HG03432 (cell line): ENCODE measurements around the gene CDADC1.
"Not testable (repeated sequence)": the region's sequence is repeated elsewhere in the genome, so short reads cannot be mapped to it uniquely, and the experiment has no call there.

ENCODE experiments used
- ATAC-seq: cut with Tn5 transposase; IDR thresholded peaks from one replicate; pipeline ENCODE4 v1.9.1; 2021; ENCODE audit warnings: mild to moderate bottlenecking, moderate library complexity; ENCODE audit not compliant: unreplicated experiment

Gene CDADC1

DNA sequence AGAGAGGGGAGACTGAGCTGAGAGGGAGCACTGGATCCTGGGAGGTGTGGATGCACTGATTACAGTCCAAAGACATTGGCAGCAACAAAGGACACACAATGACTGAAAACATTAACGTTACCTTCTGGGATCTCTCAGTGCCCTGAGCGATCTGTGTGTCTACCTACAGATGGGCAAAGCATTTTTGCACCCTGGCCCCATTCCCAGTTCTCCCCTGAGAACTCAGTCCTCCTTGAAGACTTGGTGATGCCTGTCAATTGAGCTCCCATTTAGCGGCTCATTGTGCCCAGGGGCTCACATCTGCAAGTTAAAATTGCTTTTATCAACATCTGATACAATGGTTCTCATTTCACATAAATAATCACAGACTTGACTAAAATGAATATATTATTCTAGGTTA lies 62.5 kb downstream of the CDADC1 start:
- ATAC-seq = no peak

DNA sequence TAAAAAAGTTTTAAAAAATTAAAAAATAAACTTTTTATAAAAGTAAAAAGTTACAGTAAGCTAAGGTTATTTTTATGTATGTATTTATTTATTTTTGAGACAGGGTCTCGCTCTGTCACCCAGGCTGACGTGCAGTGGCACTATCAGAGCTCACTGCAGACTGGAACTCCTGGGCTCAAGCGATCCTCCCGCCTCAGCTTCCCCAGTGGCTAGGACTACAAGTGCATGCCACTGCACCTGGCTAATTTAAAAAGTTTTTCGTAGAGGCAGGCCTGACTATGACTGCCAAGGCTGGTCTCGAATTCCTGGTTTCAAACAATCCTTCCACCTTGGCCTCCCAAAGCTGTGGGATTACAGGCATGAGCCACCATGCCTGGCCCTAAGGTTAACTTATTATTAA lies 64.1 kb downstream of the CDADC1 start:
- no peak for ATAC-seq

DNA sequence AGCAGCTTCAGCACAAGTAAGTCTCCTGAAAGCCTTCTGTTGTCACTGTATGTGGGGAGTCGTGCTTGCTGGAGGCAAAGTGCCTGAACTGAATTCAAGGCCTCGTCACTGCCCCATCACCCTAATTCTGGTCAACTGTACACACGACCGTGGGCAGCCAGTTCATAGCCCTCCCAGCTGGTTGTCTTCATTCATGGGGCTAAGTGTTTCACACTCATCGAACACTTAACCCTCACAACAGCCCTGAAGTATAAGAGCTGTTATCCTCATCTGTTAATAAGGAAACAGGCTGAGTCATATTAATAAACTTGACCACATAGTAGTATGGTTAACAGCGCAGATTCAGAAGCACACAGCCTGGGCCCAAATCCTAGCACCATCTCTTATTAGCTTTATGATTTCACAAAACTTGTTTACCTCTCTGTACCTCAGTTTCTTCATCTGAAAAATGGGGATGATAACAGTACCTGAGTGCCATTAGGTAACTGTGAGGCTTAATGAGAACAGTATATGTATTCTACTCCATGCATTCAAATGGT lies 66.7 kb downstream of the CDADC1 start:
- ATAC-seq = no peak

DNA sequence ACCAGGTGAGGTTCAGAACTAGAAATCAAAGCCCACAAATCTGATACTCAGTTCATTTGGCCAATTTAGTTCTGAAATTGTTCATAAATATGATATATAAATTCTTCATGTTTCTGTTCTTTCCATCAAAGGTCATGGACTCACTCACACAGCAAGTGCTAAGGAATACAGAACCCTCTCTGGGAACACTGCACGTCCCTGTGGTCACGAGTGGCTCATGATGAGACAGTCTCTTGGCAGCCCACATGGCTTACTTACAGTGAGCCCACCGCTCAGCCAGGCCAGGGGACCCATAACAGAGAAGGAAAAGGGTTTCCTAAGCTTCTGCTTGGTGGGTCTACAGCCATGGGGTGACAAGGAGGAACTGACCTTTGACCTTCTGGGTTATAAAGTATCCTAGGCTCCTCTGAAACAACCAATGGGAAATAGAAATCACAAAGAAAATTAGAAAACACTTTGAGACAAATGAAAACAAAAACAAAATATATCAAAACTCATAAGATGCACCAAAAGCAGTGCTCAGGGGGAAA lies 67.4 kb downstream of the CDADC1 start:
- no peak for ATAC-seq

DNA sequence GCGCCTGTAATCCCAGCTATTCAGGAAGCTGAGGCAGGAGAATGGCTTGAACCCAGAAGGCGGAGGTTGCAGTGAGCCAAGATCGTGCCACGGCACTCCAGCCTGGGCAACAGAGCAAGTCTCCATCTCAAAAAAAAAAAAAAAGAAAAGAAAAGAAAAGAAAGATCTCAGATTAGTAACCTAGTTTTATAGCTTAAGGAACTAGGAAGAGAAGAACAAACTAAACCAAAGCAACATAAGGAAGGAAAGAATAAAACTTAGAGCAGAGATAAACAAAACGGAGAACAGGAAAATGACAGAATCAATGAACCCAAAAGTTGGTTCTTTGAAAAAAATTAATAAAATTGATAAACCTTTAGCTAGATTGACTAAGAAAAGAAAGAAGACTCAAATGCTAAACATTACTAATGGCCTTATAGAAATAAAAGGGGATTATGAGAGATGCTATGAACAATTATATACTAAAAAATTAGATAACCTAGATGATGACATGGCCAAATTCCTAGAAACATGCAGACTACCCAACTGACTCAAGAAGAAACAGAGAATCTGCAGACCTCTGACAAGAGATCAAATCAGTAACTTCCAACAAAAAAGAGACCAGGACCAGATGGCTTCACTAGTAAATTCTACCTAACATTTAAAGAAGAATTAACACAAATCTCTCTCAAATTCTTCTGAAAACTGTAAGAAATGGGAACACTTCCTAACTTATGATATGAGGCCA lies 68.2 kb downstream of the CDADC1 start:
- ATAC-seq = no peak

DNA sequence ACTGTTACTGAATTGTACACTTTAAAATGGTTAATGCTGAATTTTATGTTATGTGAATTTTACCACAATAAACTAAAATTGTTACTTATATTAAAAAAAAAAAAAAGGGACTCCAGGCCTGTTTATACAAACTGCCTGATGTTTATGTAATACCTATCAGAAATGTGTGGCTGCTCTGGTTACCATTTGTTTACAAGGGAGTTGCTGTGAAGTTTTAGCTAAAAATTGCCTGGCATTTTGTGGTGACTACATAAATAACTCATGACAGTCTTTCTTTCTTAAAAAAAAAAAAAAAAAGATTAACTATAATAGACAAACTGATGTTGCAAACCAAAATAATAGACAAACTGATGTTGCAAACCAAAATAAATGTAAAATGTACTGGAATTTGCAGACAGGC lies 71.8 kb downstream of the CDADC1 start:
- ATAC-seq = no peak

DNA sequence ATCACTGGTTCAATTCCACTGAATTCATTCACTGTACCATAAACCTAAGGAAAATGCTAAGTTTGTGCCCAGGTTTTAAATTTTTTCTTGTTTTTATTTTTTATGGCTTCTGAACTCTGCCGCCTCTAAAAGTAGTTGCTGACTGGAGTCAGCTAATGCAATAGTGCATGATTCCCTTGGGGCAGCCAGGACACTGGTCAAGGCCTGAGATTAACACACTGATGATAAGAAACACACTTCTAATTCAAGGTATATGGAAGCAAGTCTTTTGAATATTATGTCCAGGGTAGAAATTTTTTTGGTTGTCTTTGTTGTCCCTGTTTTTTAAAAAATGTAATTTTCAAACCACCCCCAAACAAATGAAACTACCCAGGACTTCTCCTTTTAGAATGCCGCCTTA lies 72.2 kb downstream of the CDADC1 start:
- ATAC-seq = no peak

DNA sequence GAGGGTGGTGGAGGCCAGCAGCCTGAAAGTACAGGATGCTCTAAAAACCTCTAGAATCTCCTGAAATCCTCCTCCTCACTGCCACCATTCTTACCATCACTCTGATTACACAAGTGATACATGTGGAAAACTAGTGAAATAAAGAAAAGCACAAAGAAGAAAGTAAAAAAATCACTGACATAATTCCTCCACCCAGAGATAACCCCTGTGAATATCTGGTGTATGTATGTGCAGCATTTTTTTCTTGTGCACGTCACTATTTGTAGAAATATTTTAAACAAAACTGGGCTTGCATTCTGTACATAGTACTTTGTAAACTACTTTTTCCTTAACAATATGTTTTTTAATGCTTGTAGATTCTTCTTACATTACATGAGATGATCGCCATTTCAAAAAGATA lies 73.2 kb downstream of the CDADC1 start:
- ATAC-seq = no peak

DNA sequence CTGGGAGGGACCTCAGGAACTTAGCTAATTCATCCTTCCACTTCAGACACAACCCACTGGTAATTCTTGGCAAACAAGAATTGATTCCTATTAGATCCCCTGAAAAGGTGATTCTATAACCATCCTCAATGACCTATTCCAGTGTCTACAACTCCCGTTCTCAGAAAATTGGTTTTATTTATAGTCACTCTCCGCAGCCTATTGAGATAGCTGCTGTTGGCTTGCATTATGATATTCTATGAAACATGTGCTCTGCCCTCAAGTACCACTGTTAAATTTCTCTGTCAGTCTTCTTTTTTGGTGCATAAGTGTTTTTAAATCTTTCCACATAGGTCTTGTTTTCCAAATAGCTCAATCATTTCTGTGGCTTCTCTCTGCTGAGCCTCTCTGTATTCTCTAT lies 75.0 kb downstream of the CDADC1 start:
- ATAC-seq = no peak

DNA sequence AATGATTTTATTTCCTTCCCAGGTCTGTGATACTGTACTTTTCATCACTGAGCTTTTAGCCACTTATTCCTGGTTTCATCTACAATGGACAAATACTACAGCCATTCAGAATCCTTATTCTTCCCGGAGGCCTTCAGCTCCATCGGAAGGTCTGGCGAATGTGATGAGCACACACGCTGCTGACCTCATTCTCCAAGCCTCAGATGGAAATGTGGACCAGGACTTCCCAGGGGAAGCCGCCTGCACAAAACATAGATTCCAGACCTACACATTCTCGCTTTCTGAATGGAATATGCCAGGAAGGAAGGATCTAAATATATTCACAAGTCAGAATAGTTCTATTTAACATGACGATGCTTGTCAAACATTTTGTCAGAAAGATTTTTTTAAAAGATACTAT lies 75.6 kb downstream of the CDADC1 start:
- ATAC-seq = no peak

DNA sequence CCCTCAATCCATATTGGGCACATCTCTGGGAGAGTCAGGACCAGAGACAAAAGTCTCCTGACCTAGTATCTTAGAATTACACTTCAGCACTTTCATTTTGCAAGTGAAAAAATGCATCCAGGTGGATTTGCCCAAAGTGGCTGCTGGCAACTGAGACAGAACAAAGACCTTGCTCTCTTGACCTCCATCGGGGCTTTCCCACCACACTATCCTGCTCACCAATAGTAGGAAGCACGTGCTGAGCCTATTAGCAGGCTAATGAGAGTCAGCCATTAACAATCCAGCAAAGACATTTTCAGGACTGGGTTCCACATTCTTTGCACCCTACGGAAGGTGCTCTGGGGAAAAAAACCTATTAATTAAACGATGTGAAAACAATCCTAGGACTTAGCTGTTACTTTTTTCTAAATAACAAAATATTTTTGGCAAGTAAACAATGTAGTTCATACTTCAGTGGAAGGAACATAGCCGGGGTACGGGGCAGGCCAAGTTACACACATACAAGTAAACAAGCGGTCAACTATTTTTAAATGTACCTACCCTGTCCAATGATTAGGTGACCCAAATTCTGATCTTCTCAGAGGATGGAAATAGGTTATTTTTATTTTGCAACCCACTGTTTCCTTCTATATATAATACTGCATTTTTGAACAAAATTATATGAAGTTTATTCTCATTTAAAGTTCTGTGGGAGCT lies 78.6 kb downstream of the CDADC1 start:
- no peak for ATAC-seq

DNA sequence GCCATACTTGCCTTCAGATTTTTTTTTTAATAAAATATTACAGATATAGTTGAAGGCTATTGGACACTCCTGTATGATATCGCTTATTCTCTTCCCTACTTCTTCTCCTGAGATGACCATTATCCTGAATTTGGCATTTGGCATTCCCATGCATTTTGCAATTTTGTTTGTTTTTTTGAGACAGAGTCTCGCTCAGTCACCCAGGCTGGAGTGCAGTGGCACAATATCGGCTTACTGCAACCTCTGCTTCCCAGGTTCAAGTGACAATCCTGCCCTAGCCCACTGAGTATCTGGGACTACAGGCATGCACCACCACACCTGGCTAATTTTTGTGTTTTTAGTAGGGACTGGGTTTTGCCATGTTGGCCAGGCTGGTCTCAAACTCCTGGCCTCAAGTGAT lies 79.4 kb downstream of the CDADC1 start:
- ATAC-seq = not testable (repeated sequence)

DNA sequence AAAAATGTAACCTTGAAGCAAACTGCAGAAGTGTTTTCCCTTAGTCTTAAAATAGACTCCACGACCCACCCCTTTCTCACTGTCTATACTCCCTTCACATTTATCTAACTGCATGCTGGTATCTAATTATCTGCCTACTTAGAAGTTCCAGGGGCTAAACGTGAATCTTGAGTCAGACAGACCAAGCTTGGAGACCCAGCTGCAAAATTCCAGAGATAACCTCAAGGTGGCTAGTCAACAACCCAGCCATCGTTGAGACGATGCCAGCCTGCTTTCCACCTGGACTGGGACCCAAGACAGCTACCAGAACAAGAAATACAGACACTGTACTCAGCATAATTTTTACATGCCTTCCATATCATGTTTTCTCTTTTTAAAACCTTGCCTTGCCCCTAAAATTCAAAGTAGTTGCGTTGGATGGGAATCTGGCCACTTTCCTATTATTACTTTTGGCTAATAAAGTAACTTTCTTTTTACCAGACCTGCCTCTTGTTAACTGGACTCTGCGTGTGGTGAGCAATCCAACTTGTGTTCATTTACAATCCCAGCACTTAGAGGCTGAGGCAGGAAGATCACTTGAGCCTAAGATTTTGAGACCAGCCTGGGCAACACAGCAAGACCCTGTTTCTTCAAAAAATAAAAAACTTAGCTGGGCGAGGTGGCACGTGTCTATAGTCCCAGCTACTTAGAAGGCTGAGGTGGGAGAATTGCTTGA lies 82.3 kb downstream of the CDADC1 start:
- no peak for ATAC-seq

DNA sequence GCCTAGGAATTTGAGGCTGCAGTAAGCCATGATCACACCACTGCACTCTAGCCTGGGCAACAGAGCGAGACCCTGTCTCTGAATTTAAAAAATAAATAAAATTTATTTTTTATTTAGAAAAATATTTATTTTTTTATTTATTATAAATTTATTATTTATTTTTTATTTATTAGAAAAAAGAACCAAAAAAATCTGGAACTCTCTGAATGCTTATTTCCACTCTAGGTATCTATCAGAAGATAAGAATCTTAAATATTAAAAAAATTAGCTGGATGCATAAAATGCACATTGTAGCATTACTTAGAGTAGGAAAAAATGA lies 82.8 kb downstream of the CDADC1 start:
- ATAC-seq = no peak

DNA sequence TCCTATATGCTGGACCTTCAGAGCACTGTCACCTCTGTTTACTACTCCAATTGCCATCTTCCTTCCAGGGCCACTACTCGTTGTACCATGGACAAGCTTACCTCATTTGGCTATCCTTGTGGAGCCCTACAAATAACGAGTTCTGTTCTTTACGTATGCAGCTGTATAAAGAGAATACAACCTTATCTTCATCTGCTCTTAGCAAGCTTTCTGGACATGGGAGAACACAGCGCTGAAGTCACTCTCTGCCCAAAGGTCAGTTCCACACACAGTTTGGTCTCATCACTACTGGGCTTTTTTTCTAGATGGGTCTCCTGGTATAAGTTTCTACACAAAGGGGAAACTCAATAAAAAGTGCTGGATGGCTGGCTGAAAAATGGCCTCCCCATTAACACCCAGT lies 88.9 kb downstream of the CDADC1 start:
- no peak for ATAC-seq

DNA sequence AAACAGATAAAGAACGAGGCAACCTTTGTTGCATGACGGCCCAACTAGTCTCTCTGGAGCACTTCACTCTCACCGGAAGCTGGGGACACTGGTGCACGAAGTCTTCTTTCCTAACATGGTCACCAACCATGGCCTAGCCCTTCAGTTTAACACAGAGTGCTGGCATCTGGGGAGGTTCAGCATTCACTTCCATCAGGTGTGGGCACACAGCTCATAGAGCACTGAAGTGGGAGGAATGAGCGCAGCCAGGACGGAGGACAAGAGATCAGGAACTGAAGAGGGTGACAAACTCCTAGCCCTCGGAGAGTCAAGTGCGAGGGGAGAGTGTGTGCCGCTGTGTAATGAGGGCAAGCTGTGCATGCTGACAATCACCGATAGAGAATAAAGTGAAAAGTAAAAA lies 92.4 kb downstream of the CDADC1 start:
- no peak for ATAC-seq

DNA sequence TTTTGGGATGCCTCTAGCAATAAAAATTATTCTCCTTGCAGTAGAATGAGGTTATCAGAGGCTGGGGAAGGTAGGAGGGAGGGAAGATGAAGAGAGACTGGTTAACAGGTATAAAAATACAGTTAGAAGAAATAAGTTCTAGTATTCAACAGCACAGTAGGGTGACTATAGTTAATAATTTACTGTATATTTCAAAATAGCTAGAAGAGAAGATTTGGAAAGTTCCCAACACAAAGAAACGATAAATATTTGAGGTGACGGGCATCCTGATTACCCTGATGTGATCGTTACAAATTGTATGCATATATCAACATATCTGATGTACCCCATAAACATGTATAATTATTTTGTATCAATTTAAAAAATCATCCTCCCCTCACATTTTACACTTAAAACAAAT lies 93.8 kb downstream of the CDADC1 start:
- ATAC-seq = no peak

DNA sequence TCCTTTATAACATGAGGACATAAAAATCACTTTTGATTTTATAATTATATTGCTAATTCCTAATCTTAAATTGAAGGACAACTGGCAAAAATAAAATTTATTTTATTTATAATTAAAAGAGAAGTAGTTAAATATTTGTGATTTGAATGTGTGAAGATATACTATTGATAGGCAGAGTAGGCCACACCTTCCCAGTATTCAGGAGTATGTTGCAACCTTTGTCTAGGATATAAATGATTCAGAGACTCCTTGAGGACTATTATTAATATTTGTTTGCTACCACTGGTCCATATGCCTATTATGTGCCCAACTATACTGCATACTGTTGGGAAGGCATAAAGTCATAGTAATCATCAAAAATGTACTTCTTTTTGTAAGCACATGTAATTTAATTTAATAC lies 94.2 kb downstream of the CDADC1 start:
- no peak for ATAC-seq

DNA sequence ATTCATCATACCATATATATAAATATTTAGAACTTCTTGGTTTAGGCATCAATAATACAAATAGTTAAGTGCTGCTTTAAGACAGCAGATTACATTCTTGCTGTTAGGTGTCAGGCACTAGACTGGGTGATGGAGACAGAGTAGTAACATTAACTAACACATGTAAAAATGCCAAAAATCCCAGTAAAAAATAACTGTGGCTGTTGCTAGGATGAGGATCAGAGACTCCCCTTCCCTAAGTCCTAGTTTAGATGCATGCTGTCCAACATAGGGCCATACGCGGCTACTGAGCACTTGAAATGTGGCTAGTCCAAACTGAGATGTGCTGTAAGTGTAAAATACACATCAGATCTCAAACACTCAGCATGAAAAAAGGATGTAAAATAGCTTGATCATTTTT lies 94.7 kb downstream of the CDADC1 start:
- no peak for ATAC-seq
